Skeletal muscle satellite cell (primary cell): ENCODE measurements around the gene TUBB1. TPM values are rescaled to one million over a fixed set of nuclear protein-coding genes. Genes with fewer than 3 reads are reported as not detected.

ENCODE experiments used
- H3K27me3 ChIP-seq: 2 replicates; pipeline ENCODE4 v1.7.0; 2013; ENCODE audit warnings: low read length; ENCODE audit not compliant: control insufficient read depth, insufficient read depth
- H3K36me3 ChIP-seq: 2 replicates; pipeline ENCODE4 v1.7.0; 2013; ENCODE audit warnings: mild to moderate bottlenecking, control low read depth, low read length; ENCODE audit not compliant: insufficient read depth
- H3K4me1 ChIP-seq: 2 replicates; pipeline ENCODE4 v1.7.0; 2013; ENCODE audit warnings: low read length; ENCODE audit not compliant: control insufficient read depth, insufficient read depth
- H3K4me2 ChIP-seq: 2 replicates; pipeline ENCODE4 v1.7.0; 2013; ENCODE audit warnings: mild to moderate bottlenecking, low read length
- H3K4me3 ChIP-seq: 2 replicates; pipeline ENCODE4 v1.7.0; 2013; ENCODE audit warnings: low read length
- H3K9ac ChIP-seq: 2 replicates; pipeline ENCODE4 v1.7.0; 2013; ENCODE audit warnings: mild to moderate bottlenecking, low read depth, low read length, moderate library complexity
- H3K9me3 ChIP-seq: replicated peaks from 2 replicates; pipeline ENCODE4 v1.7.0; 2013; ENCODE audit warnings: mild to moderate bottlenecking, control low read depth, low read length
- total RNA-seq: library from RNA; depleted of rRNA; stranded (reverse); fragments of >200 nt; gene quantifications from 2 replicates; pipeline ENCODE4 v1.2.3, GENCODE V29; 2012; rRNA removed

The TUBB1 gene
- not detected in 2 replicates for total RNA-seq

- H3K36me3 ChIP-seq = peaks cover 18% of the 10 kb centered on the region
- H3K9me3 ChIP-seq = no peaks in the 10 kb centered on the region
- no peaks in the 10 kb centered on the region for H3K4me1 ChIP-seq
- H3K27me3 ChIP-seq = no peaks in the 10 kb centered on the region
- H3K9ac ChIP-seq = no peak within 1 kb of the TSS
- H3K4me2 ChIP-seq = no peak within 1 kb of the TSS
- no peak within 1 kb of the TSS for H3K4me3 ChIP-seq
These were observed at the start of gene TUBB1 for GRCh38 chr20:59019217-59019616. Gene TUBB1 (plus strand): TSS chr20:59019429. CDS start chr20:59019523, 94 bp downstream.

DNA sequence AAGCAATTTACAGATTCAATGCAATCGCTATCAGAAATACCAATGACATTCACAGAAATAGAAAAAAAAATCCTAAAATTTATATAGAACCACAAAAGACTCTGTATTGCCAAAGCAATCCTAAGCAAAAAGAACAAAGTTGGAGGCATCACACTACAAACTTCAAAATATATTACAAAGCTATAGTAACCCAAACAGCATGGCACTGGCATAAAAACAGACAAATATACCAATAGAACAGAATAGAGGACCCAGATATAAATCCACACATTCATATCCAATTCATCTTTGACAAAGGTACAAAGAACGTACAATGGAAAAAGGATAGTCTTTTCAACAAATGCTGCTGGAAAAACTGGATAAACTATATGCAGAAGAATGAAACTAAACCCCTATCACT, 49.8 kb upstream of the TUBB1 start:
- peaks cover 18% of the 10 kb centered on the region for H3K27me3 ChIP-seq
- no peaks in the 10 kb centered on the region for H3K36me3 ChIP-seq
- H3K4me1 ChIP-seq = no peaks in the 10 kb centered on the region
- no peak overlapping the region for H3K9ac ChIP-seq
- H3K4me3 ChIP-seq = no peak overlapping the region
- H3K4me2 ChIP-seq = no peak overlapping the region
- H3K9me3 ChIP-seq = no peaks in the 10 kb centered on the region

GRCh38 chr20:58970146-58970545, 49.1 kb upstream of the TUBB1 start:
- Histone ChIP-seq H3K9me3 (no peaks in the 10 kb centered on the region), H3K36me3 (no peaks in the 10 kb centered on the region), H3K9ac (no peak overlapping the region), H3K27me3 (peaks cover 18% of the 10 kb centered on the region), H3K4me1 (no peaks in the 10 kb centered on the region), H3K4me2 (no peak overlapping the region), H3K4me3 (no peak overlapping the region)

DNA sequence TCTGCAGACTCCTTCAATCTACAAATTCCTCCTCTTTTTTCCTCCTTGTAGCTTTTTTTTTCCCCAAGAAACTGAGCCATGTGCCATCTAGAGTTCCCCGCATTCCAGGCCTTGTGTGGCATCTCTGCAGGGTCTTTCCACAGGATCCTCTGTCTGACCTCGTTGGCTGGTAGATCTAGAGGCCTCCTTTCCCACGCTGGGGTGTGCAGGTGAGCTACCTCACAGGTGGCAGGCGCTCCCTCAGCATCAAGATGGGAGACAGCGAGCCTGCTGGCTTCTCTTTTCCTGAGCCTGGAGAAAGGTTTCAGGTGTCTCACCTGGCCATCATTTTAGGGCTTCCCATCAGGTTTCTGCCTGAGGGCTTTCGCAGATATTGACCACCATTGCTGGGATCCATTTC, 47.8 kb upstream of the TUBB1 start:
- H3K36me3 ChIP-seq = no peaks in the 10 kb centered on the region
- H3K27me3 ChIP-seq = peaks cover 18% of the 10 kb centered on the region
- no peaks in the 10 kb centered on the region for H3K4me1 ChIP-seq
- H3K4me2 ChIP-seq = no peak overlapping the region
- no peak overlapping the region for H3K4me3 ChIP-seq
- no peaks in the 10 kb centered on the region for H3K9me3 ChIP-seq
- H3K9ac ChIP-seq = no peak overlapping the region

DNA sequence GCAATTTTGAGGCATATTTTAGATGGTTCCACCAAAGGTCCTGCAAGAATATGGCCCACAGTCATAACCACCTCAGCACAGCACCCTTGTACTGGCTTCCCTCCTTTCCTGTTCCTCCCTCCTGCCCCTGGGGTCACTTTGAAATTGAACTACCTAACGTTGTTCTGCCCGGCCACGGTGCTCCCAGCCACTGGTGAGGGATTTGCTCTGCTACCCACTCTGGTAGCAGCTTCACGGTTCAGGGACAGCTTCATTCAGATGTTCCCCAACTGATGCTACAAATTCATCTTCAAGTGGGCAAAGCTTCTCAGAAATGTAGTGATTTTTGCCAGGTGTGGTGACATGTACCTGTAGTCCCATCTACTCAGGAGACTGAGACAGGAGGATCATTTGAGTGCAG, 46.0 kb upstream of the TUBB1 start:
- H3K4me3 ChIP-seq = no peak overlapping the region
- H3K9me3 ChIP-seq = no peaks in the 10 kb centered on the region
- no peak overlapping the region for H3K4me2 ChIP-seq
- no peaks in the 10 kb centered on the region for H3K36me3 ChIP-seq
- H3K4me1 ChIP-seq = no peaks in the 10 kb centered on the region
- H3K27me3 ChIP-seq = peaks cover 12% of the 10 kb centered on the region
- H3K9ac ChIP-seq = no peak overlapping the region

DNA sequence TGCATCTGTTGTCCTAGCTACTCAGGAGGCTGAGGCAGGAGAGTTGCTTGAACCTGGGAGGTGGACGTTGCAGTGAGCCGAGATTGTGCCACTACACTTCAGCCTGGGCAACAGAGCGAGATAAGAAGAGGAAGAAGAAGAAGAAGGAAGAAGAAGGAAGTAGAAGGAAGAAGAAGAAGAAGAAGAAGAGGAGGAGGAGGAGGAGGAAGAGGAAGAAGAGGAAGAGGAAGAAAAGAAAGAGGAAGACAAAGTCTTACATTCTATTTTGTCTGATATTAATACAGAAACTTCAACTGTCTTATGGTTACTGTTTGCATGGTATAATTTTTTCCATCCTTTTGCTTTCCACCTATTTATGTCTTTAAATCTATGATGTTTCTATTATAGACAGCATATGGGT, 45.4 kb upstream of the TUBB1 start:
- H3K4me2 ChIP-seq = no peak overlapping the region
- no peaks in the 10 kb centered on the region for H3K9me3 ChIP-seq
- no peaks in the 10 kb centered on the region for H3K36me3 ChIP-seq
- no peaks in the 10 kb centered on the region for H3K4me1 ChIP-seq
- peaks cover 11% of the 10 kb centered on the region for H3K27me3 ChIP-seq
- no peak overlapping the region for H3K4me3 ChIP-seq
- no peak overlapping the region for H3K9ac ChIP-seq

GRCh38 chr20:58975353-58975752, 43.9 kb upstream of the TUBB1 start:
- no peaks in the 10 kb centered on the region for H3K36me3 ChIP-seq
- no peaks in the 10 kb centered on the region for H3K9me3 ChIP-seq
- no peak overlapping the region for H3K4me2 ChIP-seq
- no peak overlapping the region for H3K4me3 ChIP-seq
- H3K9ac ChIP-seq = no peak overlapping the region
- peaks cover 13% of the 10 kb centered on the region for H3K27me3 ChIP-seq
- no peaks in the 10 kb centered on the region for H3K4me1 ChIP-seq

GRCh38 chr20:58976061-58976730, 43.0 kb upstream of the TUBB1 start:
- Histone ChIP-seq H3K9me3 (no peaks in the 10 kb centered on the region), H3K4me2 (no peak overlapping the region), H3K27me3 (peaks cover 9% of the 10 kb centered on the region), H3K4me3 (no peak overlapping the region), H3K36me3 (no peaks in the 10 kb centered on the region), H3K4me1 (no peaks in the 10 kb centered on the region), H3K9ac (no peak overlapping the region)

DNA sequence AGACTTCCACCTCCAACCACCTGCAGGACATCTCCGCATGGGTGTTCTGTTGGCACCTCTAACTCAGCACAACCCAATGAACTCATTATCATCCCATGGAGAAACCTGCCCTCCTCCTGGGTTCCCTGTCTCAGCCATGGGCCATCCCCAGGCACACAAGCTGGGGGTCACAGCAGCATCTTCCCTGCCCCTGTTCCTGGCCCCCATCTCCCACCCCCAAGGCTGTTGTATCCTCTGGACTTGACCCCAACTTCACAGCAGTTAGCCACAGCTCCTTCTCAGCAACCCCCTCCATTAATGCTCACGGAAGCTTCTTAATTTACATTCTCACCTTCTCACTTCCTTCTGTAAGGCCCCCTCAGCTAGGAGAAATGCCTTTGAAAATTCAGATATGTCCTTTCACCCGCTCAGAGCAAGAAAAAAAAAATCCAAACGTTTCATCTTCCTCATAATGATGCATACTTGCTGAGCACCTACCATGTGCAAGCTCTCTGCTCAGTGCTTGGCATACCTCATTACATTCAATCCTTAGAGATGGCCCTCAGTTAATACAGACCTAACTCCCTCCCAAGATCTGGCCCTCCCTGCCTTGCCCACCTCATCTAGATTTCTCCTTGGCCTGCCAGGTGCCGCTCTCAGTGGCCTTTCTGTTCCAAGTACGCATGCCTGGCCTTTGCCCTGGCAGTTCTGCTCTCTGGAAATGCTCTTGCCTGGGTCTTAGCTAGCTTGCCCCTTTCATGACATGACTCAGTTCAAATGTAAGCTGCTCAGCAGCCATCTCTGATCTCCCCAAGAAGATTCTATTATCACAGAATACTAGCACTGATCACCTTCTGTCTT, 40.7 kb upstream of the TUBB1 start:
- Histone ChIP-seq H3K9ac (no peak overlapping the region), H3K4me3 (no peak overlapping the region), H3K4me2 (no peak overlapping the region), H3K9me3 (no peaks in the 10 kb centered on the region), H3K27me3 (peaks cover 4% of the 10 kb centered on the region), H3K36me3 (no peaks in the 10 kb centered on the region), H3K4me1 (peaks cover 6% of the 10 kb centered on the region)

DNA sequence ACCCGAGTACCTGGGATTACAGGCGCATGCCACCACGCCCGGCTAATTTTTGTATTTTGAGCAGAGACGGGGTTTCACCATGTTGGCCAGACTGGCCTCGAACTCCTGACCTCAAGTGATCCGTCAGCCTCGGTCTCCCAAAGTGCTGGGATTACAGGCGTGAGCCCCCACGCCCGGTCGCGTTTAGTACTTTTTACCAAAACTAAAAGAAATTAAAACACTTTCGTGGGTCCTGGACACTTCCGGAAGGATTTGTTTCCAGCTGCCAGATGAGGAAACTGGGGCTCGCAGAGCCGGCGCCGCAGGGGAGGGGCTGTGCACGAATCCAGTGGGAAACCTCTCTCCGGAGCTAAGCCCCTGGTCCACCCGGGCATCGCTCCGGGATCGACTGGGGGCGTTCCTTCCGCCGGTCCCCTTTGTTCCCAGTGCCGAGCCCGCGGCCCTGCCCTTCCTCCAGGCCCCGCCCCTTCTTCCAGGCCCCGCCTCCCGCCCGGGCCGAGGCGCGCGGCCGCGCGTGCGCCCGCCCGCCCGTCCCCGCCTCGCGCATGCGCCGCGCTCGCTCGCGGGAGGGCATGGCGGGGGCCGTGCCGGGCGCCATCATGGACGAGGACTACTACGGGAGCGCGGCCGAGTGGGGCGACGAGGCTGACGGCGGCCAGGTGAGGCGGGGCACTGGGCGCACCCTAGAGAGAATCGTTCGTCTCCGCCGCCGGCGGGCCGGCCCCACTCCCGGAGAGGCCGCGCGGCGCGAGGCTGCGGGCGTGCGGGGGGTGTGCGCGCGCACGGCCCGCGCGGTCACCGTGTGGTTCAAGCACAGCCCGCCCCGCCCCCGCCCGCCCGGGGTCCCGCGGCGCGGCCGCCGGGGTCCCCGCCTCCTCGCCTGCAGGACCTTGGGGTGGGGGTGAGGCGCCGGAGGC, 38.3 kb upstream of the TUBB1 start, which contains the start of gene NELFCD:
Gene NELFCD, plus strand, starts transcription at position 546 of the 917 bp plus-strand sequence. Its CDS starts 54 bp downstream, at position 600.
- H3K4me2 ChIP-seq = peak within 1 kb of the TSS; percentile 93
- H3K9ac ChIP-seq = peak within 1 kb of the TSS; percentile 87
- H3K9me3 ChIP-seq = no peaks in the 10 kb centered on the region
- H3K27me3 ChIP-seq = peaks cover 4% of the 10 kb centered on the region
- peaks cover 6% of the 10 kb centered on the region for H3K4me1 ChIP-seq
- no peaks in the 10 kb centered on the region for H3K36me3 ChIP-seq
- H3K4me3 ChIP-seq = peak within 1 kb of the TSS; percentile 80
